ENCODE measurements around the gene SNX32. TPM values are rescaled to one million over a fixed set of nuclear protein-coding genes. Genes with fewer than 3 reads are reported as not detected.

Gene SNX32
- total and polyA plus RNA-seq, 2 donors (not counting 3 experiments of a cell fraction or from before 2014, with no cell fraction given) = 0.19 TPM; not detected in 1

DNA sequence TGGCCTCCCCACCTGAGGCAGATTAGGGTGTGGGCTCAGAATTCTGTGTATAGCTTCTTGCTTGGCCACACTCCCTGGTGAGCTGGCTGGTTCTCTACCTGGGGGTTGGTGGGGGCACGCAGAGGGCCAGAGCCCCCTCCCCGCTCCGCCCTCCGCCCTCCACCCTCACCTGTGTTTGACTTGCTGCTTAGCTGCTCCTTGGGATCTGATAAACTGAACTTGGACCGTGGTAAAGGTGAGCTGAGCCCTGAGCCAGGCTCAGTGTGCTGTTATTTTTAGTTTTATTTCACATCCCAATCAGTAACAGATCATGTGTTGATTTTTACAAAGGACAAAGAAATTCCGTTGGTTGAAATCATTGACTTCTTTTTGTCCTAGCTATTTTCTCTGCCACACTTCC lies 44.9 kb upstream of the SNX32 start:
- H4K20me1 ChIP-seq (replicated peaks; ENCODE audit: control insufficient read depth, extremely low read depth, insufficient read depth, low read length) = no peaks in the 10 kb centered on the region
- dilution Hi-C loops (cut with MboI; ENCODE audit: extremely low pct_ligation_motif_present, low sequenced_read_pairs) (no loop called here), intact Hi-C loops (cut with micrococcal nuclease) (no loop called here)
- H3K9me3 ChIP-seq (replicated peaks; ENCODE audit: control insufficient read depth, insufficient read depth, low read length) = no peaks in the 10 kb centered on the region
- DNase-seq (ENCODE audit: low read depth, low spot score) (no peak), FAIRE-seq (no peak)
- POLR2A ChIA-PET = no interaction called here
- H3K27me3 ChIP-seq (ENCODE audit: control insufficient read depth in 2 of 2, insufficient read depth in 2 of 2, low read length in 2 of 2) = peaks cover 41 to 42% of the 10 kb centered on the region in 2 experiments
- no peak overlapping the region for H3K4me2 ChIP-seq (ENCODE audit: insufficient read depth, low read length)
- H3K27ac ChIP-seq (ENCODE audit: insufficient read depth, low read depth, low read length) = no peak overlapping the region
- no peaks in the 10 kb centered on the region for H3K36me3 ChIP-seq (ENCODE audit: control insufficient read depth in 2 of 2, extremely low read depth in 1 of 2, insufficient read depth in 2 of 2, low read length in 2 of 2)
- H3K79me2 ChIP-seq (ENCODE audit: control insufficient read depth, insufficient read depth, low read length) = no peaks in the 10 kb centered on the region
- no peak overlapping the region for H3K4me3 ChIP-seq (replicated peaks in 1 of 3; ENCODE audit: insufficient read depth in 1 of 3, low read depth in 1 of 3, low read length in 3 of 3)
- H2AFZ ChIP-seq (ENCODE audit: low read depth, low read length) = no peak overlapping the region
- no peaks in the 10 kb centered on the region for H3K9me1 ChIP-seq (replicated peaks; ENCODE audit: control insufficient read depth, extremely low read depth, insufficient read depth, low read length)
- no peaks in the 10 kb centered on the region for H3K4me1 ChIP-seq (ENCODE audit: control insufficient read depth, extremely low read depth, insufficient read depth, low read length)
- no peak overlapping the region for H3K9ac ChIP-seq (replicated peaks; ENCODE audit: extremely low read depth, insufficient read depth, low read length)
- no TSS peak for BruUV-seq (replicated peaks)
- TF ChIP-seq GATA2 (IDR thresholded peaks at IDR 0.05; ENCODE audit: insufficient read depth, insufficient read length, low read depth, low read length) = no peak
- TF ChIP-seq MYC (IDR thresholded peaks at IDR 0.05; ENCODE audit: low read depth, low read length) = no peak
- TF ChIP-seq, protein P1, sequence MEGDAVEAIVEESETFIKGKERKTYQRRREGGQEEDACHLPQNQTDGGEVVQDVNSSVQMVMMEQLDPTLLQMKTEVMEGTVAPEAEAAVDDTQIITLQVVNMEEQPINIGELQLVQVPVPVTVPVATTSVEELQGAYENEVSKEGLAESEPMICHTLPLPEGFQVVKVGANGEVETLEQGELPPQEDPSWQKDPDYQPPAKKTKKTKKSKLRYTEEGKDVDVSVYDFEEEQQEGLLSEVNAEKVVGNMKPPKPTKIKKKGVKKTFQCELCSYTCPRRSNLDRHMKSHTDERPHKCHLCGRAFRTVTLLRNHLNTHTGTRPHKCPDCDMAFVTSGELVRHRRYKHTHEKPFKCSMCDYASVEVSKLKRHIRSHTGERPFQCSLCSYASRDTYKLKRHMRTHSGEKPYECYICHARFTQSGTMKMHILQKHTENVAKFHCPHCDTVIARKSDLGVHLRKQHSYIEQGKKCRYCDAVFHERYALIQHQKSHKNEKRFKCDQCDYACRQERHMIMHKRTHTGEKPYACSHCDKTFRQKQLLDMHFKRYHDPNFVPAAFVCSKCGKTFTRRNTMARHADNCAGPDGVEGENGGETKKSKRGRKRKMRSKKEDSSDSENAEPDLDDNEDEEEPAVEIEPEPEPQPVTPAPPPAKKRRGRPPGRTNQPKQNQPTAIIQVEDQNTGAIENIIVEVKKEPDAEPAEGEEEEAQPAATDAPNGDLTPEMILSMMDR (IDR thresholded peaks at IDR 0.05; ENCODE audit: extremely low read depth in 1 of 2, insufficient read depth in 1 of 2, low read depth in 1 of 2, low read length in 2 of 2) = no peak
- TF ChIP-seq, protein P2, sequence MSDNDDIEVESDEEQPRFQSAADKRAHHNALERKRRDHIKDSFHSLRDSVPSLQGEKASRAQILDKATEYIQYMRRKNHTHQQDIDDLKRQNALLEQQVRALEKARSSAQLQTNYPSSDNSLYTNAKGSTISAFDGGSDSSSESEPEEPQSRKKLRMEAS (IDR thresholded peaks at IDR 0.05; ENCODE audit: insufficient read depth, insufficient read length) = no peak
- no peak for TF ChIP-seq JUN (IDR thresholded peaks at IDR 0.05; ENCODE audit: borderline replicate concordance, insufficient read depth, insufficient read length, low read depth)
- TF ChIP-seq POLR2AphosphoS5 (IDR thresholded peaks at IDR 0.05; ENCODE audit: insufficient read depth, low read depth, low read length) = no peak
- TF ChIP-seq POLR2A (IDR thresholded peaks at IDR 0.05; ENCODE audit: low read depth, low read length) = no peak
- no peak for TF ChIP-seq EZH2 (IDR thresholded peaks at IDR 0.05; ENCODE audit: borderline replicate concordance, low read depth, low read length, severe bottlenecking)
- TF ChIP-seq FOS (IDR thresholded peaks at IDR 0.05; ENCODE audit: borderline replicate concordance, insufficient read depth, low read length) = no peak
- CTCF ChIA-PET = interaction anchor here (1.3 to 6.2 kb wide), 4 partner anchors 8 to 29 kb away, joined by 4 to 71 read pairs (median 6); partner anchors contain the start of gene AP5B1

All from endothelial cell of umbilical vein (primary cell).